ENCODE measurements around the gene DENND2A.
"Not testable (repeated sequence)": the region's sequence is repeated elsewhere in the genome, so short reads cannot be mapped to it uniquely, and the experiment has no call there.

The DENND2A gene

DNA sequence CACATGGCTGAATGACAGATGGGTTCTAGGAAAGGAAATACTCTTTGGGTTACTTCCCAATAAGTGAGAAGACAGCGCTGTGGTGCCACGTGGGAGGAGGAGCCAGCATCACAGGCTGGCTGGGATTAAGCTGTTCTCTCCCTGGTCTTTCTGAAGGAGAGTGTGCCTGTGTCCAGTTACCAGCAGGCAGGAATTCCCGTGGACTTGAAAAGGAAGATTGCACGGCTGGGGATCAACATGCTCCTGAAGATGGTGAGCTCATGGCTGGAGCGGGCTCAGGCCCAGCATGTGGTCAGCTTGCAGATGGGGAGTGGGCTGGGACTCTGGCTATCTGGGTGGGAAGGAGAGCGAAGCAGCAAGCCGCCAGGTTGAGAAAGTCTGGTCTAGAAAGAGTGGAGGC lies 40.3 kb upstream of the DENND2A start:
- no CpG with 5 or more reads among the region's 7 CpGs for WGBS (ENCODE audit: insufficient coverage, insufficient read length)
- Histone ChIP-seq H3K27ac (ENCODE audit: low read length) (no peak overlapping the region), H3K4me1 (ENCODE audit: control insufficient read depth, insufficient read depth, low read length) (no peaks in the 10 kb centered on the region), H3K27me3 (ENCODE audit: control insufficient read depth, insufficient read depth, low read length) (no peaks in the 10 kb centered on the region), H3K9me3 (ENCODE audit: control insufficient read depth, insufficient read depth, low read length) (no peaks in the 10 kb centered on the region), H3K36me3 (ENCODE audit: control insufficient read depth, insufficient read depth, low read length) (no peaks in the 10 kb centered on the region), H3K4me3 (ENCODE audit: low read length) (no peak overlapping the region)
- no peak for DNase-seq (ENCODE audit: low read depth, low spot score)

DNA sequence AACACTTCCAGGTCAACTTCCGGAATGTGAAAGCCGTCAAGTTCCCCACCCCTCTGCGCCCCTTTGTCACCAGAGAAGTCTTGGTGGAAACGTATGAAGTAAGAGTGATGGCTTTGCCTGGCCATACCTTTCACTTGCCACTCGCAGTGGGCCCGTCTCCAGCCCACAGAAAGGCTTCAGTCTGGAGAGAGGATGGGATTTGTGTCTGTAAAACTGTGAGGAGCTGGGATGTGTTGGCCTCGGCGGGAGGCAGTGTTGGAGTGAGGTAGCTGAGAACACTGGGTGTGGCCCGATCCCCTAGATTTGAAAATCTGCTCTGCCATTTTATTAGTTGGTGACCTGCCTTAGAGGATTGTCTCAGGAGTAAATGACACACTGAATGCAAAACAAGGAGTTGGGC lies 38.6 kb upstream of the DENND2A start:
- Histone ChIP-seq H3K27me3 (ENCODE audit: control insufficient read depth, insufficient read depth, low read length) (no peaks in the 10 kb centered on the region), H3K4me1 (ENCODE audit: control insufficient read depth, insufficient read depth, low read length) (no peaks in the 10 kb centered on the region), H3K9me3 (ENCODE audit: control insufficient read depth, insufficient read depth, low read length) (no peaks in the 10 kb centered on the region), H3K27ac (ENCODE audit: low read length) (no peak overlapping the region), H3K4me3 (ENCODE audit: low read length) (no peak overlapping the region), H3K36me3 (ENCODE audit: control insufficient read depth, insufficient read depth, low read length) (no peaks in the 10 kb centered on the region)
- DNase-seq (ENCODE audit: low read depth, low spot score), result no peak
- WGBS (ENCODE audit: insufficient coverage, insufficient read length), result no CpG with 5 or more reads among the region's 9 CpGs

GRCh38 chr7:140678816-140679130 lies 38.2 kb upstream of the DENND2A start:
- no peak for DNase-seq (ENCODE audit: low read depth, low spot score)
- WGBS (ENCODE audit: insufficient coverage, insufficient read length), result no CpG with 5 or more reads among the region's 7 CpGs
- Histone ChIP-seq H3K9me3 (ENCODE audit: control insufficient read depth, insufficient read depth, low read length) (no peaks in the 10 kb centered on the region), H3K27me3 (ENCODE audit: control insufficient read depth, insufficient read depth, low read length) (no peaks in the 10 kb centered on the region), H3K27ac (ENCODE audit: low read length) (no peak overlapping the region), H3K4me3 (ENCODE audit: low read length) (no peak overlapping the region), H3K36me3 (ENCODE audit: control insufficient read depth, insufficient read depth, low read length) (no peaks in the 10 kb centered on the region), H3K4me1 (ENCODE audit: control insufficient read depth, insufficient read depth, low read length) (no peaks in the 10 kb centered on the region)

GRCh38 chr7:140678081-140678815 lies 37.6 kb upstream of the DENND2A start:
- no CpG with 5 or more reads among the region's 20 CpGs for WGBS (ENCODE audit: insufficient coverage, insufficient read length)
- no peak overlapping the region for H3K4me3 ChIP-seq (ENCODE audit: low read length)
- H3K27ac ChIP-seq (ENCODE audit: low read length), result no peak overlapping the region
- no peaks in the 10 kb centered on the region for H3K9me3 ChIP-seq (ENCODE audit: control insufficient read depth, insufficient read depth, low read length)
- DNase-seq (ENCODE audit: low read depth, low spot score), result no peak
- no peaks in the 10 kb centered on the region for H3K36me3 ChIP-seq (ENCODE audit: control insufficient read depth, insufficient read depth, low read length)
- H3K27me3 ChIP-seq (ENCODE audit: control insufficient read depth, insufficient read depth, low read length), result no peaks in the 10 kb centered on the region
- no peaks in the 10 kb centered on the region for H3K4me1 ChIP-seq (ENCODE audit: control insufficient read depth, insufficient read depth, low read length)

DNA sequence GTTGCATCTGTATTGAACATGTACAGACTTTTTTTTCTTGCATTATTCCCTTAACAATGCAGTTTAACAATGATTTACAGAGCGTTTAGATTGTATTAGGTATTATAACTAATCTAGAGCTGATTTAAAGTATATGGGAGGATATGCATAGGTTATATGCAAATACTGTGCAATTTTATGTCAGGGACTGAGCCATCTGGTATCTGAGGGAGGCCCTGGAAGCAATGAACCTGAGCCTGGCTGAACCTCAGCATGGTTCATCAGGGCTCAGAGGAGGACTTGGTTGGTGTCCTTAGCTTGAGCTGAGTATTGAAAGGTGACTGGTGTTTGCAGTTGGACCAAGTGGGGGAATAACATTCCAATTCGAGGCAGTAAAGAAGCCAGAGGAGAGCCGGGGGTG lies 36.9 kb upstream of the DENND2A start:
- H3K27ac ChIP-seq (ENCODE audit: low read length), result no peak overlapping the region
- H3K9me3 ChIP-seq (ENCODE audit: control insufficient read depth, insufficient read depth, low read length), result no peaks in the 10 kb centered on the region
- H3K27me3 ChIP-seq (ENCODE audit: control insufficient read depth, insufficient read depth, low read length), result no peaks in the 10 kb centered on the region
- no peak for DNase-seq (ENCODE audit: low read depth, low spot score)
- WGBS (ENCODE audit: insufficient coverage, insufficient read length), result no CpG with 5 or more reads among the region's 3 CpGs
- no peak overlapping the region for H3K4me3 ChIP-seq (ENCODE audit: low read length)
- H3K36me3 ChIP-seq (ENCODE audit: control insufficient read depth, insufficient read depth, low read length), result no peaks in the 10 kb centered on the region
- H3K4me1 ChIP-seq (ENCODE audit: control insufficient read depth, insufficient read depth, low read length), result no peaks in the 10 kb centered on the region

DNA sequence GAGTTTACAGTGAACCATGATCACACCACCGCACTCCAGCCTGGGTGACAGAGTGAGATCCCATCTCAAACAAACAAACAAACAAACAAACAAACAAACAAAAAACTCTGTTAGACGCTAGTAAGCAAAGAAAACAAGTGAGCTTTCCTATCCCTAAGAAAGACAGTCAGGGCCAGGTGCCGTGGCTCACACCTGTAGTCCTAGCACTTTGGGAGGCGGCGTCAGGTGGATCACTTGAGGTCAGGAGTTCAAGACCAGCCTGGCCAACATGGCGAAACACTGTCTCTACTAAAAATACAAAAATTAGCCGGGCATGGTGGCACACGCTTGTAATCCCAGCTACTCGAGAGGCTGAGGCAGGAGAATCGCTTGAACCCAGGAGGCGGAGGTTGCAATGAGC lies 36.3 kb upstream of the DENND2A start:
- not testable (repeated sequence) for H3K4me1 ChIP-seq (ENCODE audit: control insufficient read depth, insufficient read depth, low read length); DNase-seq (ENCODE audit: low read depth, low spot score); H3K27me3 ChIP-seq (ENCODE audit: control insufficient read depth, insufficient read depth, low read length); H3K27ac ChIP-seq (ENCODE audit: low read length); H3K9me3 ChIP-seq (ENCODE audit: control insufficient read depth, insufficient read depth, low read length); H3K4me3 ChIP-seq (ENCODE audit: low read length); H3K36me3 ChIP-seq (ENCODE audit: control insufficient read depth, insufficient read depth, low read length)
- WGBS (ENCODE audit: insufficient coverage, insufficient read length), result no CpG with 5 or more reads among the region's 11 CpGs

DNA sequence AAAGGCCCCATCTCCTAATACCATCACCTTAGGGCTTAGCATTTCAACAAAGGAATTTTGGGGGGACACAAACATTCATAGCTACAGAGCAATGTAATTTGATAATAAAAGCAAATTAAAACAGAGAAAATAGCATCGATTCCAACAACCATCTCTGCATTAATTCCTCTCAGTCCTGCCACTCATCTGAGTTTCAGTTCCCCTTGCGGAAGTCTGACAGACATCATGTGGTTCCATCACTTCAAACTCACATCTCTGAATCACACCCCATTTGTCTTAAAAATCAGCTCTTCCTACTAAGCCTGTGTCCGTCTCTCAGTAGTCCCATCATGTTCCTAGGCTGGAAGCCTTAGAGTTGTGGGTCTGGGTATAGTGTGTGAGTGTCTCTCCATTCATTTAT lies 35.7 kb upstream of the DENND2A start:
- Histone ChIP-seq H3K27ac (ENCODE audit: low read length) (no peak overlapping the region), H3K9me3 (ENCODE audit: control insufficient read depth, insufficient read depth, low read length) (no peaks in the 10 kb centered on the region), H3K4me1 (ENCODE audit: control insufficient read depth, insufficient read depth, low read length) (peaks cover 3% of the 10 kb centered on the region; the same call in 1 of the 2 replicates), H3K4me3 (ENCODE audit: low read length) (no peak overlapping the region), H3K36me3 (ENCODE audit: control insufficient read depth, insufficient read depth, low read length) (no peaks in the 10 kb centered on the region), H3K27me3 (ENCODE audit: control insufficient read depth, insufficient read depth, low read length) (no peaks in the 10 kb centered on the region)
- no CpG with 5 or more reads among the region's 3 CpGs for WGBS (ENCODE audit: insufficient coverage, insufficient read length)
- no peak for DNase-seq (ENCODE audit: low read depth, low spot score)

- no peak for DNase-seq (ENCODE audit: low read depth, low spot score)
- Histone ChIP-seq H3K4me3 (ENCODE audit: low read length) (no peak overlapping the region), H3K27me3 (ENCODE audit: control insufficient read depth, insufficient read depth, low read length) (no peaks in the 10 kb centered on the region), H3K36me3 (ENCODE audit: control insufficient read depth, insufficient read depth, low read length) (no peaks in the 10 kb centered on the region), H3K9me3 (ENCODE audit: control insufficient read depth, insufficient read depth, low read length) (no peaks in the 10 kb centered on the region), H3K27ac (ENCODE audit: low read length) (no peak overlapping the region), H3K4me1 (ENCODE audit: control insufficient read depth, insufficient read depth, low read length) (peaks cover 3% of the 10 kb centered on the region; the same call in 1 of the 2 replicates)
- WGBS (ENCODE audit: insufficient coverage, insufficient read length), result no CpG with 5 or more reads among the region's 4 CpGs
Measured at GRCh38 chr7:140675726-140676125, 35.1 kb upstream of the DENND2A start.

GRCh38 chr7:140674899-140675701 lies 34.5 kb upstream of the DENND2A start:
- no peak for DNase-seq (ENCODE audit: low read depth, low spot score)
- H3K27me3 ChIP-seq (ENCODE audit: control insufficient read depth, insufficient read depth, low read length), result no peaks in the 10 kb centered on the region
- H3K4me1 ChIP-seq (ENCODE audit: control insufficient read depth, insufficient read depth, low read length), result peaks cover 3% of the 10 kb centered on the region; the same call in 1 of the 2 replicates
- H3K27ac ChIP-seq (ENCODE audit: low read length), result no peak overlapping the region
- no peaks in the 10 kb centered on the region for H3K36me3 ChIP-seq (ENCODE audit: control insufficient read depth, insufficient read depth, low read length)
- WGBS (ENCODE audit: insufficient coverage, insufficient read length), result no CpG with 5 or more reads among the region's 8 CpGs
- no peak overlapping the region for H3K4me3 ChIP-seq (ENCODE audit: low read length)
- no peaks in the 10 kb centered on the region for H3K9me3 ChIP-seq (ENCODE audit: control insufficient read depth, insufficient read depth, low read length)

- no peak for DNase-seq (ENCODE audit: low read depth, low spot score)
- no CpG with 5 or more reads among the region's 5 CpGs for WGBS (ENCODE audit: insufficient coverage, insufficient read length)
- Histone ChIP-seq H3K27me3 (ENCODE audit: control insufficient read depth, insufficient read depth, low read length) (no peaks in the 10 kb centered on the region), H3K36me3 (ENCODE audit: control insufficient read depth, insufficient read depth, low read length) (no peaks in the 10 kb centered on the region), H3K9me3 (ENCODE audit: control insufficient read depth, insufficient read depth, low read length) (no peaks in the 10 kb centered on the region), H3K27ac (ENCODE audit: low read length) (no peak overlapping the region), H3K4me3 (ENCODE audit: low read length) (no peak overlapping the region), H3K4me1 (ENCODE audit: control insufficient read depth, insufficient read depth, low read length) (peaks cover 3% of the 10 kb centered on the region; the same call in 1 of the 2 replicates)
Measured at GRCh38 chr7:140674356-140674800, 33.8 kb upstream of the DENND2A start.

All from iPS DF 6.9 (cell line).